Trophoblast cell (in vitro differentiated cells and primary cell): Measurements from ENCODE around the gene PRAME.
"Not testable (repeated sequence)": the region's sequence is repeated elsewhere in the genome, so short reads cannot be mapped to it uniquely, and the experiment has no call there.

Source experiments
- DNase-seq, 2 donors: peaks; one replicate each; pipeline ENCODE4 v3.0.0-alpha.2; 2016
- H2AFZ ChIP-seq: 2 replicates; pipeline ENCODE4 v1.6.1; 2013; ENCODE audit warnings: low read length, moderate library complexity, mild to moderate bottlenecking; ENCODE audit not compliant: insufficient read depth, poor library complexity
- H2AK5ac ChIP-seq: 2 replicates; pipeline ENCODE4 v1.6.1; 2013; ENCODE audit warnings: mild to moderate bottlenecking, low read length
- H2BK120ac ChIP-seq: 2 replicates; pipeline ENCODE4 v1.6.1; 2013; ENCODE audit warnings: low read length, mild to moderate bottlenecking, moderate library complexity; ENCODE audit not compliant: insufficient read depth, poor library complexity
- H2BK12ac ChIP-seq: 2 replicates; pipeline ENCODE4 v1.6.1; 2013; ENCODE audit warnings: mild to moderate bottlenecking, low read length, moderate library complexity
- H2BK5ac ChIP-seq: 2 replicates; pipeline ENCODE4 v1.6.1; 2013; ENCODE audit warnings: low read length, low read depth, moderate library complexity, mild to moderate bottlenecking; ENCODE audit not compliant: poor library complexity
- H3K14ac ChIP-seq: 2 replicates; pipeline ENCODE4 v1.6.1; 2013; ENCODE audit warnings: mild to moderate bottlenecking, low read length
- H3K18ac ChIP-seq: 2 replicates; pipeline ENCODE4 v1.6.1; 2013; ENCODE audit warnings: mild to moderate bottlenecking, low read length
- H3K23ac ChIP-seq: 2 replicates; pipeline ENCODE4 v1.6.1; 2013; ENCODE audit warnings: low read length
- H3K27ac ChIP-seq: 2 replicates; pipeline ENCODE4 v1.5.1; 2013; ENCODE audit warnings: low read depth, mild to moderate bottlenecking, inconsistent platforms, low read length, moderate library complexity
- H3K27me3 ChIP-seq: 2 replicates; pipeline ENCODE4 v1.6.1; 2013; ENCODE audit warnings: inconsistent platforms, mild to moderate bottlenecking, low read length, moderate library complexity; ENCODE audit not compliant: insufficient read depth
- H3K36me3 ChIP-seq, 2 experiments: 1 replicate in 1 of 2; 2 replicates in 1 of 2; pipeline ENCODE4 v1.6.1; 2013; ENCODE audit warnings: low read length in 2 of 2, mild to moderate bottlenecking in 2 of 2, moderate library complexity in 1 of 2; ENCODE audit not compliant: insufficient read depth in 2 of 2, control insufficient read depth in 1 of 2
- H3K4ac ChIP-seq: 2 replicates; pipeline ENCODE4 v1.6.1; 2013; ENCODE audit warnings: low read depth, mild to moderate bottlenecking, low read length, moderate library complexity
- H3K4me1 ChIP-seq, 2 experiments: 1 replicate in 1 of 2; 2 replicates in 1 of 2; pipeline ENCODE4 v1.6.1; 2013; ENCODE audit warnings: low read length in 2 of 2, mild to moderate bottlenecking in 2 of 2, moderate library complexity in 1 of 2; ENCODE audit not compliant: insufficient read depth in 2 of 2, control insufficient read depth in 1 of 2
- H3K4me2 ChIP-seq: 2 replicates; pipeline ENCODE4 v1.6.1; 2013; ENCODE audit warnings: inconsistent platforms, mild to moderate bottlenecking, low read length, moderate library complexity
- H3K4me3 ChIP-seq: 2 replicates; pipeline ENCODE4 v1.5.1; 2013; ENCODE audit warnings: mild to moderate bottlenecking, low read depth, low read length, inconsistent platforms
- H3K79me1 ChIP-seq: one replicate; pipeline ENCODE4 v1.6.1; 2013; ENCODE audit warnings: low read length
- H3K79me2 ChIP-seq: 2 replicates; pipeline ENCODE4 v1.6.1; 2013; ENCODE audit warnings: low read length, mild to moderate bottlenecking; ENCODE audit not compliant: control insufficient read depth, insufficient read depth, poor library complexity
- H3K9ac ChIP-seq: 2 replicates; pipeline ENCODE4 v1.6.1; 2013; ENCODE audit warnings: mild to moderate bottlenecking, low read length
- H3K9me3 ChIP-seq: 2 replicates; pipeline ENCODE4 v1.6.1; 2013; ENCODE audit warnings: low read depth, mild to moderate bottlenecking, control low read depth, inconsistent platforms, low read length; ENCODE audit not compliant: insufficient read depth
- H4K12ac ChIP-seq: 2 replicates; pipeline ENCODE4 v1.6.1; 2013; ENCODE audit warnings: low read depth, mild to moderate bottlenecking, low read length, moderate library complexity
- H4K8ac ChIP-seq: 2 replicates; pipeline ENCODE4 v1.6.1; 2013; ENCODE audit warnings: low read depth, mild to moderate bottlenecking, low read length, moderate library complexity
- H4K91ac ChIP-seq: one replicate; pipeline ENCODE4 v1.6.1; 2013; ENCODE audit warnings: low read depth, mild to moderate bottlenecking, low read length, moderate library complexity
- WGBS: extraction: QIAGEN DNeasy Blood & Tissue Kit; methylation state at CpG from one replicate; pipeline ENCODE4 v1.1.7; 2013; ENCODE audit warnings: missing lambda C conversion rate; ENCODE audit not compliant: insufficient read length, insufficient coverage; ENCODE audit errors: extremely low coverage; 5-methylcytosine and 5-hydroxymethylcytosine counted together

PRAME gene

GRCh38 chr22:22583030-22583429 lies 24.0 kb upstream of the PRAME start:
- Histone ChIP-seq H3K79me2 (no peaks in the 10 kb centered on the region), H3K36me3 (no peaks in the 10 kb centered on the region), H2AFZ (no peak overlapping the region), H3K4me1 (no peaks in the 10 kb centered on the region), H3K4ac (no peak overlapping the region), H4K91ac (no peak overlapping the region), H3K23ac (no peak overlapping the region), H3K18ac (no peak overlapping the region), H2AK5ac (no peak overlapping the region), H3K27ac (no peak overlapping the region), H4K12ac (no peak overlapping the region), H3K4me2 (no peak overlapping the region), H3K27me3 (no peaks in the 10 kb centered on the region), H2BK12ac (no peak overlapping the region), H2BK120ac (no peak overlapping the region), H3K9me3 (no peaks in the 10 kb centered on the region), H3K79me1 (no peaks in the 10 kb centered on the region), H3K9ac (no peak overlapping the region), H3K4me3 (no peak overlapping the region), H3K14ac (no peak overlapping the region), H4K8ac (no peak overlapping the region), H2BK5ac (no peak overlapping the region)
- no peak for DNase-seq
- WGBS = no CpG with 5 or more reads among the region's 1 CpG

DNA sequence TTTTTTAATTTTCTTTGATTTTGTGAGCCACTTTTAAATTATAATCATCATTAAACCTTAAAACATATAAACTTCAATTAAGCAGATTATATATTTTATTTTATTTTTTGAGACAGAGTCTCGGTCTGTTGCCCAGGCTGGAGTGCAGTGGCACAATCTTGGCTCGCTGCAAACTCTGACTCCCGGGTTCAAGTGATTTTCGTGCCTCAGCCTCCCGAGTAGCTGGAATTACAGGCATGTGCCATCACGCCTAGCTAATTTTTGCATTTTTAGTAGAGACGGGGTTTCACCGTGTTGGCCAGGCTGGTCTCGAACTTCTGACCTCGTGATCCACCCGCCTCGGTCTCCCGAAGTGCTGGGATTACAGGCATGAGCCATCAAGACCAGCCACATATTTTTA lies 22.5 kb upstream of the PRAME start:
- H2AFZ ChIP-seq, H3K79me1 ChIP-seq, H2AK5ac ChIP-seq, H3K4me1 ChIP-seq, H4K8ac ChIP-seq, H3K14ac ChIP-seq, H2BK5ac ChIP-seq, H2BK12ac ChIP-seq, DNase-seq, H3K79me2 ChIP-seq, H3K4ac ChIP-seq, H3K9ac ChIP-seq, H3K27ac ChIP-seq, H3K4me3 ChIP-seq, H4K12ac ChIP-seq, H4K91ac ChIP-seq, H3K36me3 ChIP-seq, H3K4me2 ChIP-seq, H3K27me3 ChIP-seq, H3K9me3 ChIP-seq, H2BK120ac ChIP-seq, H3K23ac ChIP-seq, H3K18ac ChIP-seq: not testable (repeated sequence)
- WGBS = no CpG with 5 or more reads among the region's 13 CpGs

GRCh38 chr22:22579869-22580604 lies 21.0 kb upstream of the PRAME start:
- H3K79me2 ChIP-seq = no peaks in the 10 kb centered on the region
- H3K23ac ChIP-seq = no peak overlapping the region
- H2BK5ac ChIP-seq = no peak overlapping the region
- no peak overlapping the region for H2BK120ac ChIP-seq
- H3K4me3 ChIP-seq = no peak overlapping the region
- H3K18ac ChIP-seq = no peak overlapping the region
- H4K12ac ChIP-seq = no peak overlapping the region
- H3K27me3 ChIP-seq = no peaks in the 10 kb centered on the region
- no peak overlapping the region for H2AK5ac ChIP-seq
- no peak overlapping the region for H2AFZ ChIP-seq
- H3K4me1 ChIP-seq = no peaks in the 10 kb centered on the region
- no peak for DNase-seq
- H2BK12ac ChIP-seq = no peak overlapping the region
- H3K9ac ChIP-seq = no peak overlapping the region
- no peak overlapping the region for H3K4me2 ChIP-seq
- WGBS = no CpG with 5 or more reads among the region's 7 CpGs
- no peaks in the 10 kb centered on the region for H3K36me3 ChIP-seq
- H4K8ac ChIP-seq = no peak overlapping the region
- no peaks in the 10 kb centered on the region for H3K79me1 ChIP-seq
- no peaks in the 10 kb centered on the region for H3K9me3 ChIP-seq
- H3K14ac ChIP-seq = no peak overlapping the region
- no peak overlapping the region for H3K4ac ChIP-seq
- no peak overlapping the region for H4K91ac ChIP-seq
- H3K27ac ChIP-seq = no peak overlapping the region

- WGBS = no CpG with 5 or more reads among the region's 10 CpGs
- H3K4me3 ChIP-seq = no peak overlapping the region
- H4K12ac ChIP-seq = no peak overlapping the region
- no peak overlapping the region for H3K18ac ChIP-seq
- no peaks in the 10 kb centered on the region for H3K9me3 ChIP-seq
- no peak overlapping the region for H2BK12ac ChIP-seq
- H3K4ac ChIP-seq = no peak overlapping the region
- no peaks in the 10 kb centered on the region for H3K79me2 ChIP-seq
- no peaks in the 10 kb centered on the region for H3K27me3 ChIP-seq
- H3K27ac ChIP-seq = no peak overlapping the region
- H3K79me1 ChIP-seq = no peaks in the 10 kb centered on the region
- no peak for DNase-seq
- no peak overlapping the region for H2BK120ac ChIP-seq
- H4K8ac ChIP-seq = no peak overlapping the region
- H2AFZ ChIP-seq = no peak overlapping the region
- H3K14ac ChIP-seq = no peak overlapping the region
- H2BK5ac ChIP-seq = no peak overlapping the region
- no peak overlapping the region for H2AK5ac ChIP-seq
- H3K36me3 ChIP-seq = no peaks in the 10 kb centered on the region
- no peak overlapping the region for H3K4me2 ChIP-seq
- no peak overlapping the region for H3K9ac ChIP-seq
- no peak overlapping the region for H3K23ac ChIP-seq
- H3K4me1 ChIP-seq = no peaks in the 10 kb centered on the region
- no peak overlapping the region for H4K91ac ChIP-seq
Observed at GRCh38 chr22:22578702-22579424, 19.8 kb upstream of the PRAME start.
